HG03280 (cell line): ENCODE results near the gene NPR2.

ENCODE experiments used
- ATAC-seq: cut with Tn5 transposase; IDR thresholded peaks from one replicate; pipeline ENCODE4 v1.9.1; 2021; ENCODE audit warnings: mild to moderate bottlenecking, moderate library complexity; ENCODE audit not compliant: unreplicated experiment

NPR2 gene

GRCh38 chr9:35763181-35763580 lies 28.2 kb upstream of the NPR2 start:
- no peak for ATAC-seq

GRCh38 chr9:35763803-35764202 lies 27.6 kb upstream of the NPR2 start:
- ATAC-seq = no peak

- ATAC-seq = no peak
Observed at GRCh38 chr9:35766997-35767396, 24.4 kb upstream of the NPR2 start.

- ATAC-seq = no peak
Observed at GRCh38 chr9:35767458-35767857, 23.9 kb upstream of the NPR2 start.

- no peak for ATAC-seq
Observed at GRCh38 chr9:35769763-35770162, 21.6 kb upstream of the NPR2 start.

GRCh38 chr9:35771075-35771433 lies 20.3 kb upstream of the NPR2 start:
- ATAC-seq = no peak

- no peak for ATAC-seq
Observed at GRCh38 chr9:35771534-35771933, 19.9 kb upstream of the NPR2 start.

- ATAC-seq = no peak
Observed at GRCh38 chr9:35771943-35772342, 19.4 kb upstream of the NPR2 start.

- ATAC-seq = no peak
Observed at GRCh38 chr9:35774907-35775635, 16.3 kb upstream of the NPR2 start.

GRCh38 chr9:35776018-35776417 lies 15.4 kb upstream of the NPR2 start:
- ATAC-seq = no peak

- ATAC-seq = no peak
Observed at GRCh38 chr9:35778496-35778895, 12.9 kb upstream of the NPR2 start.

GRCh38 chr9:35781066-35781465 lies 10.3 kb upstream of the NPR2 start:
- ATAC-seq = no peak

- ATAC-seq = no peak
Observed at GRCh38 chr9:35783418-35783817, 8.0 kb upstream of the NPR2 start.

- no peak for ATAC-seq
Observed at GRCh38 chr9:35789541-35789940, 1.9 kb upstream of the NPR2 start.

- ATAC-seq = no peak
Observed at GRCh38 chr9:35790025-35790384, 1.4 kb upstream of the NPR2 start.

GRCh38 chr9:35790385-35791296 lies 750 bp upstream of the NPR2 start:
- ATAC-seq = peak; percentile 52

- no peak for ATAC-seq
Observed at GRCh38 chr9:35792024-35792813, 828 bp downstream of the NPR2 start.

GRCh38 chr9:35792826-35793225 lies 1.4 kb downstream of the NPR2 start:
- ATAC-seq = no peak

GRCh38 chr9:35793461-35793860 lies 2.1 kb downstream of the NPR2 start:
- no peak for ATAC-seq

GRCh38 chr9:35795695-35796094 lies 4.3 kb downstream of the NPR2 start:
- ATAC-seq = no peak

GRCh38 chr9:35797311-35798109 lies 6.1 kb downstream of the NPR2 start:
- no peak for ATAC-seq
